HG03060 (cell line): ENCODE data around the gene ELP2.
"Not testable (repeated sequence)": the region's sequence is repeated elsewhere in the genome, so short reads cannot be mapped to it uniquely, and the experiment has no call there.

Source experiments
- ATAC-seq: cut with Tn5 transposase; IDR thresholded peaks from one replicate; pipeline ENCODE4 v1.9.1; 2021; ENCODE audit warnings: low read depth, moderate number of reproducible peaks; ENCODE audit not compliant: unreplicated experiment

Gene ELP2

DNA sequence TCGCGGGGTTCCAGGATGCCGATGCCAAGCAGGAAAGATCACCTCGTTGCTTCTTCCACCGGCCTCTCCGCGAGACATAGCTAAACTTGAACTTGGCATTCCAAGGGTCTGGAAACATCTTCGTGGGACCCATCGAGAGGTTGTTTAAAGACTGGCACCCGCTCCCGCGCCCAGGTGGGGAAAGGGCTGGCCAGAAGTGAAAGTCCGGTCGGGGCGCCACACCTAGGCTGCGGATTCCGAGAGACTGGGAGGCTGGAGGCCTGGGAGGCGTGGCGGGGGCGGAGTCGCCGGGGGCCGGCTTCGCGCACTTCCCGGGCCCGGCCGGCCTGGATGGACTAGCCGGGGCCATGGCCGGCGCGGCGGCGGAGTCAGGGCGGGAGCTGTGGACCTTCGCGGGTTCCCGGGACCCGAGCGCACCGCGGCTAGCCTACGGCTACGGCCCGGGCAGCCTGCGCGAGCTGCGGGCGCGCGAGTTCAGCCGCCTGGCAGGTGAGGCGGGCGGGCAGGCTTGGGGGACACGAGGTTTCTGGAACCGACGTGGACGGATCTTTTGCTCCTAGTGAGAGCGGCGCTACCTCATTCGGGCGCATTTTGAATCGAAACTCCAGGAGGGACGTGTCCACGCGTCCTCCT is 57.6 kb downstream of the ELP2 start, which contains the start of gene MOCOS:
Gene MOCOS (plus strand): TSS at position 305 of the 633 bp plus-strand sequence. CDS start 43 bp downstream, at position 348.
- no peak for ATAC-seq

DNA sequence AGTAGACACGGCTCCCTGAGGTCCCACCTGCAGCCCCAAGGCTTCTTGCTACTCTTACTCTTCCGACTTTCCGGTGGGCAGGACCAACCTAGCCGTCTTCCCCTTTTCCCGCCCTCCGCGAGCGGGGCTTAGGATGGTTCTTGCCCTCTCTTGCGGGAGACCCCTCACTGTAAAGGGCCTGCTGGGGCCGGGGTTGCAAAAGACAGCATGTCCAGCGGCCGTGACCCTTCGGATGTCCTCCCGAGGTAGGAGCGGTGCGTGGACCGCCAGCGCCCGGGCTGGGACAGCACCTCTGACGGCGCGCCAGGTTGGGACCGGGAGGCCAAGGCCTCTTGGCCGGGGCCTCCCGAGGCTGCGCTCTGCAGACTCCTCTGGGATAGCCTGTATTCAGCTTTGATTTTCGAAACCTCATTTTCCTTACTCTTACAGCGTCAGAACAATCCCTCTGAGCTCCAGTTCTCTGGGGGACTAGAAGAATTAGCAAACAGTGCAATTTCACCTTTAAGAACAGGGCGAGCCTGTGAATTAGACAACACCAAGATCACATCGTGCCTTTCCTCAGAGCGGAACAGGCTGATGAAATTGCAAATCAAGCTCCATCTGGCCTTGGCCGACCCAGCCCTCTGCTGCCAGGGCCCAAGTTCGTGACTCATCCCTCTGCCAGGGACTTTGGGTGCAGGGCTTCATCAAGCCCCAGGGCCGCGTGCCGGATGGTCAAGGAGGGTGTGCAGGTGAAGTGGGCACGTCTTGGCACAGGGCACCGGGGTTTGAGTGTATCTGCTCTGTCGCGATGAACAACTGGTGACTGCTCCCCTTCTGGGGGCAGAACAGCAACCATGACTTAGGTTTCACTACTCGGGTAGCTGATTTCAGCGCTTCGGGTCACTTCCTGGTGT is 58.4 kb downstream of the ELP2 start:
- ATAC-seq, result no peak

DNA sequence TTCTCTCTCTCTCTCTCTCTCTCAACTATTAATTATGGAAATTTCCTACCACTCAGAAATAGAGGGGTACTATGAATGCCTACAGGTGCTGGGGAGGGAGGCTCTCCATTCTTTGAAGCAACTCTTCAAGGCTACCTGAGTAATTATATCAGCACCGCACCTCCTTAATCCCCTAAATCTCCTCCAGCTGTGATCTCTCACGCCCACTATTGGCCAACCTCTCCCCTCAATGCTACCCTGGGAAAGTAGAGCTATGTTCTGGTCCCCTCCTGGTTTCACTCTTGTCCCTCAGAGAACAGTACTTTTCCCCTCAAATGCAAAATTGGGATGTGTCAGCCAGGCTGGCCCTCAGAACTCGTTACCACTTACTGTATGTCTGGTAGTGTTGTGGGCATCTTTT is 59.2 kb downstream of the ELP2 start:
- no peak for ATAC-seq

DNA sequence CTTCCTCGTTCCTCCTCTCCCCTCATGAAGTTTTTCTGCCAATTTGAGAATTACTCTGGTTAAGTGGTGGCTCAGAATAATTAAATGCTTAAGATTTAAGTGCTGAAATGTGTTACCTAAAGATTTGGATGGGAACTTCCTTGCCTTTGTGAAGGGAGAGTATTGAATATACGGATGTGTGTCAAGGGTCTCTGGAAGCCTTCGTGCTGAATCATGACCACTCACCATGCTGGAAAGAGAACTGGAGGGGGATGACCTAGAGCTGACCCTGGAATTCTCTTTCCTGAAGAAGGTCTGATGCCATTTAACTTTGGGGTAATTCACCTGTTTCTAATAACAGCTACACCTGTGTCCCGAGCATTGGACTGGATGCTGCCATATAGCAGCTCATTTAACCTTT is 59.8 kb downstream of the ELP2 start:
- ATAC-seq, result no peak

DNA sequence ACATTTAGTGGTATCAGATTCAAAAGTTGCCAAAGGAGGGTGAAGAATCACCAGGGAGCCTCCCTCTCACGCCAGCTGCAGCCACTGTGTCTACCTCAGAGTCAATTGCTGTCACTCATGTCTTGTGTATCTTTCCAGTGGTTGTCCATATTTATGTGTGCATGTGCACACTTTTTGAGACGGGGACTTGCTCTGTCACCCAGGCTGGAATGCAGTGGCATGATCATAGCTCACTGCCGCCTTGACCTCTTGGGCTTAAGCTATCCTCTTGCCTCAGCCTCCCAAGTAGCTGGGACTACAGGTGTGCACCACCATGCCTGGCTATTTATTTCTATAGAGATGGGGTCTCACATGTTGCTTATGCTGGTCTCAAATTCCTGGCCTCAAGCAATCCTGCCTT is 61.6 kb downstream of the ELP2 start:
- no peak for ATAC-seq

DNA sequence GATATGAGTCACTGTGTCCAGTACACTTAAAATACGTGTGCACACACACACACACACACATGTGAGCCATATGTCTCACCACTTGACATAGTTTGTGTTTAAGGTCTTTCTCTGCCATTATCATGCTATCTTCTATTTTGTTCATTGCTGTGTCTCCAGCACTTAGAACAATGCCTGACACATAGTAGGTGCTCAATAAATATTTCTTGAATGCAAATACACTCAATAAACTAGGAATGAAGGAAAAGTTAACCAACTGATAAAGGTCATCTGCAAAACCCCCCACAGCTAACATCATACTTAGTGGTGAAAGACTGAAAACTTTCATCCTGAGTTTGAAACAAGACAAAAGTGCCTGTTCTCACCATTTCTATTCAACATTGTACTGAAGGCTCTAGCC is 62.0 kb downstream of the ELP2 start:
- no peak for ATAC-seq

DNA sequence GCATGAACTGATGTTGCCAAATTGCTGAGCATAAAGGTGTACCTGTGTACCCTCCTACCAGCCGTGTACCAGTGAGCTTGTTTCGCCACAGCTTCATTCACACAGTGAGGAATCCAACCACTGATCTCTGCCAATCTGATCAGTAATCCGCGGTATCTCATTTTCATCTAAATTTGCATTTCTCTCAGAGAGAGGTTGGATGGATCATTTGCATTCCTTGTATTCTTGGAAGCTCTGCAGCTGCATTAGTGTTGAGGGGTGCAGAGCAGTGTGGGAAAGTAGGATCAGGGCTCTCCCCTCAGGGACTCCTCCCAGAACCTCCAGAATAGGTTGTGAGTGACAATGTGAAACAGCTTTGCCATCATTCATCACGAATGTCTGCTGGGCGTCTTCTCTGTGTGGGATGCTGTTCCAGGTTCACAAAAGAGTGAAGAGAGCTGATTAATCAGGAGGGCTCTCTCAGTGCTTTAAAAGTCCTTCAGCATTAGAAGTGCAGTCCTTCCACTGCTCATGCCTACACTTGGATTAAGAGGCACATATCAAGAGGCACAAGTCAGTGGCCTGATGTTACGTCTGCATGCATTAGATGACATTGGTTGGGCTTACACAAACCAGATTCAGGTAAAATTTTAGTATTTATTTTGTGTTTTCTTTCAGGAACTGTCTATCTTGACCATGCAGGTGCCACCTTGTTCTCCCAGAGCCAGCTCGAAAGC is 65.1 kb downstream of the ELP2 start:
- no peak for ATAC-seq

DNA sequence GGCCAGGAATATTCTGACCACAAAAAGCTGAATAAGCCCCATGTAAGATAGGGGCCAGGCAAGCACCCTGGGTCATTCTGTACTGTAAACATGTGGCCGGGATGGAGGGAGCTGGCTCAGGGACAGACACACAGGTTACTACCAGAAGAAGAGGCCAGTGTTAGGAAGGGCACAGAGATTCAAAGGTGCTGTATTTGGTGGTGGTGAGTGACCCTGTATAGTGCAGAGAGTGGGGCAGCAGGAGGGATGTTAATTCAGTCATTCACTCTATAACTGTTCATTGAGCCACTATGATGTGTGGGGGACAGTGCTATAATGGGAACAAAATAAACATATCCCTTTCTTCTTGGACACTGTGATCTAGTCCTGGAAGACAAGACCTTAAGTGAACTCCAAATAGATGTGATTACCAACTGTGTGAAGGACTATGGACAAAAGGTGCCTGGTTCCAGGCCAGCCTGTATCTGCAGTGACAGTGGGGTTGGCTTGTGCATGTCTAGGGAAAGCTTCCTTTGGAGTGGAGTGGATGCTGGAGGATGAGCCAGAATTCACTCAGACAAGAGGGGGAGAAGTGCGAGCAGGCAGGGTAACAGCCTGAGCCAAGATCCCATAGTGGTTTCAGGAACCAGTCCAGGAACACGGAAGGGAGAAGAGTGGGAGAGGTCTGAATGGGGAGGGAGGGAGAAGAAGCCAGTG is 65.9 kb downstream of the ELP2 start:
- ATAC-seq, result no peak

DNA sequence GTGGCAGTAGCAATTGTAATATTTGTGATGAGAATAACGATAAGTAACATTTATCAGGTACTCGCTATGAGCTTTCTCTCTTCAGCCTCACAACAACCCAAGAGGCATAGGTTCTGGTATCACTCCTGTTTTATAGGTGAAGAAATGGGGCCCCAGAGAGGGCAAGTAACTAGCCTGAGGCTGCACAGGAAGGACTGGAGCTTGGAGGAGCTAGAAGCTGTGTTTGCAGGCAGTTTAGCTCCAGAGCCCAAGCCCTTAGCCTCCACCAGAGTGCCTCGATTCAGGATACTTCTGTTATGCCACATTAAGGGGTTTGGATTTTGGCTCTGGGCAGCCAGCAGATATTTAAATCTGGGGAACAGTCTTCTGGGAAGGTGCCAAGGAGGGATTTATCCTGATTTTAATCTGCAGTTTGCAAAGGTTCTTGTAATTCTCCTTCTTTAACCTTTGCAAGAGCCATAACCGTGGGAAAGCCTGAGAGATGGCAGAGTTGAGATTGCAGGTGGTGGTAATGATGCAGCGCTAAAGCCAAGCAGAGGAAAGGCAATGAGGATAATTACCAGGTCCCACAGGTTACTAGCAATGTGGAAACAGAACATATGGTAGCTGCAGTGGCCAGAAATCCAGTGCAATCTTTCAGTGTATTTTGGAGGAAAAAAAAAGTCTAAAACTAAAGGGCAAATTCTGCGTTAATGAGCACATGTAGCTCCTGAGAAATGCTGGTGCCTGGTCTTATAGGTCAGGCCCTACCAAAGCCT is 66.7 kb downstream of the ELP2 start:
- ATAC-seq, result no peak

DNA sequence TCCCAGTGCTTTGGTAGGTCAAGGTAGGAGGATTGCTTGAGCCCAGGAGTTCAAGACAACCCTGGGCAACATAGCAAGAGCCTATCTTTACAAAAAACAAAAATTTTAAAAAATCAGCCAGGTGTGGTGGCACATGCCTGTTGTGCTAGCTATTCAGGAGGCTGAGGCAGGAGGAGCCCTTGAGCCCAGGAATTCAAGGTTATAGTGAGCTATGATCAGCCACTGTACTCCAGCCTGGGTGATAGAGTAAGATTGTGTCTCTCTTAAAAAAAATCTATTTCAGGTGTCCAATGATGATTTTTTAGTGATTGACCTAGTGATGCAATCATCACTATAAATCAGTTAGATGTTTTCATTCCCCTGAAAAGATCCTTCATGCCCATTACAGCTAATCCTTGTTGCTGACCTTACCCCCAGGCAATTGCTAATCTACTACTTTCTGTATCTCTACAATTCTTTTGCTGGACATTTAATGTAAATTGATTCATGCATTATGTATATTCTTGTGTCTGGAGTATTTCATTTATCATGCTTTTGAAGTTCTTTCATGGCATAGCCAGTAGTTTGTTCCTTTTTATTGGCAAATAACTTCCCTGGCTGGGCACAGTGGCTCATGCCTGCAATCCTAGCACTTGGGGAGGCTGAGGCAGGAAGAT is 67.9 kb downstream of the ELP2 start:
- ATAC-seq, result no peak

DNA sequence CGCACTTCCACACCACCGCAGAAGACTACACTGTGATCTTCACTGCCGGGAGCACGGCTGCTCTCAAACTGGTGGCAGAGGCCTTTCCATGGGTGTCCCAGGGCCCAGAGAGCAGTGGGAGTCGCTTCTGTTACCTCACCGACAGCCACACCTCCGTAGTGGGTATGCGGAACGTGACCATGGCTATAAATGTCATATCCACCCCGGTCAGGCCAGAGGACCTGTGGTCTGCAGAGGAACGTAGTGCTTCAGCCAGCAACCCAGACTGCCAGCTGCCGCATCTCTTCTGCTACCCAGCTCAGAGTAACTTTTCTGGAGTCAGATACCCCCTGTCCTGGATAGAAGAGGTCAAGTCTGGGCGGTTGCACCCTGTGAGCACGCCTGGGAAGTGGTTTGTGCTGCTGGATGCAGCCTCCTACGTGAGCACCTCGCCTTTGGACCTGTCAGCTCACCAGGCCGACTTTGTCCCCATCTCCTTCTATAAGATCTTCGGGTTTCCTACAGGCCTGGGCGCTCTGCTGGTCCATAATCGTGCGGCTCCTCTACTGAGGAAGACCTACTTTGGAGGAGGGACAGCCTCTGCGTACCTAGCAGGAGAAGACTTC is 70.1 kb downstream of the ELP2 start:
- no peak for ATAC-seq

DNA sequence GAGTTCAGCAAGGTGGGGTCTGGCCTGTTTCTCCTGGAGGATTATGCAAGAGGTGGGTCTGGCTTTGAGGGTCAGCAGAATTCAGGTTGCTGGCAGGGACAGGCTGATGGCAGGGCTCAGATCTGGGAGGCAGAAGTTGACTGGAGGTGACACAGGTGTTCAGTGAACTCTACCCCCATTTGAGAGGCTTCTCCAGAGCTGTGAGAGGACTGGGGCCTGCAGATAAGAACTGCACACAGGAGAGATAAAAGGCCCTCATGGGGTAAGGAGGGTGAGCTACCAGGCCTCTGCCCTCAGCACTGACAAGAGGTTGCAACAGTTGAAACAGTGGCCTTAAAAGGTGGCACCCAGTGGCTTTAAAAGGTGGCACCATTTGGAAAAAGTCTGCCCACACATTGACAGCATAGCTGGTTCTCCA is 70.7 kb downstream of the ELP2 start:
- no peak for ATAC-seq

DNA sequence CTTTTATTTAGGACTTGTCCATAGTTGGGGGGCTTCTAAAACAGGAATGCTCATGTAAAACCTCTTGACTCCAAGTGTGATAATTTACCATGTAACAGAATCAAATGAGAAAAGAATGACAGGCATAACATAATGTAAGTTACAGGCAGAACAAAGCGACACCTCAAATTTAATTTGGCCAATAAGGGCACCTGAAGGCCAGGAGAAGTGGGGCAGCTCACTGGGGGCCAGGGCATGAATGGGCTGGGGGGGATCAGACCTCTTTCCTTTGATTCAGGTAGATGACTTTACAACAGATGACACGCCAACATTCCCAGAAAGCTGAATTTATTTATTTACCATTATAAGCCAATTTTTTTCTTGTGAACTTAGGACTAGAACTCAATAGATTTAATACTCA is 72.1 kb downstream of the ELP2 start:
- no peak for ATAC-seq

DNA sequence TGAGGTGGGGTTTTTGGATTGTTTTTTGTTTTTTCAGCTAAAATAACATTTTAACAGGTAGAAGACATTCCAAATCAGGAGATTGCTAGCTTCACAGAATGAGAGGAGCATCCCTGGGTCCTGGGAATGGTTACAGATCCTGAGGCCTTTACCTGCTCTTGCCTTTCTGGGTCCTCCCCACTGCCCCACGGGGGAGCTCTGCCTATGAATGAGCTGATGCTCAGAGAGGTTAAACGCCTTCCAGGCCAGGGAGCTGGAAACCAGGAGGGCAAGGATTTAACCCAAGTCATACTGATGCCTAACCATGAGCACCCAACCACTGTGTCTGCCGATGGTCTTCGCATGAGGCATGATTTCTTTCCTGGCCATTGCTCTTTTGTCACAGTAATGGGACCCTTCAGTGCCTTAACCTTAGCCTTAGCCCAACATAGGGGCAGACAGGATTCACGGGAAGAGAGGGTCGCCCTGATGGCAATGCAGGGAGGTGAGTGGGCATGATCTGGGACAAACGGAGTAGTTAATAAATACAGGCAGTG is 73.7 kb downstream of the ELP2 start:
- ATAC-seq, result no peak

DNA sequence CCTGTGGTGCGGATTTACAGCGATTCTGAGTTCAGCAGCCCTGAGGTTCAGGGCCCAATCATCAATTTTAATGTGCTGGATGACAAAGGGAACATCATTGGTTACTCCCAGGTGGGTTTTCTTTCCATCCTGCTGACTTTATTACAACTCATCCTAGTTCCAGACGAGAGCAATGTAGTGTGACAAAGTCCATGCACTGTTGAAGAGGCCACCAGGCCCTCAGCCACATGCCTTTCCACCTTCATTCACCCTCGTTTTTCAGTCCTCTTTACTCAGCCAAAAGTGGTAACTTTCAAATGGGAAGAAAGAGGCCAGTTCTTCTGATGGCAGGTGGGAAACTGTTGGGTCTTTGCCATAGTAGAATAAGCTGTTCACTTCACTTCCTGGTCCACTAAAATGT is 75.5 kb downstream of the ELP2 start:
- no peak for ATAC-seq

DNA sequence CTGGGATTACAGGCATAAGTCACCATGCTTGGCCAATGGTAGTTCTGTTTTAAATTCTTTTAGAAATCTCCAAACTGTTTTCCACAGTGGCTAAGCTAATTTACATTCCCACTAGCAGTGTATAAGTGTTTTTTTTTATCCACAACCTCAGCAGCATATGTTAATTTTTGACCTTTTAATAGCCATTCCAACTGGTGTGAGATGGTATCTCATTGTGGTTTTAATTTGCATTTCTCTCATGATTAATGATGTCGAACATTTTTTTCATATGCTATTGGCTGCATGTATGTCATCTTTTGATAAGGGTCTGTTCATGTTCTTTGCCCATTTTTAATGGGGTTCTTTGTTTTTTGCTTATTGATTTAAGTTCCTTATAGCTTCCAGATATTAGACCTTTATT is 77.6 kb downstream of the ELP2 start:
- ATAC-seq, result no peak

DNA sequence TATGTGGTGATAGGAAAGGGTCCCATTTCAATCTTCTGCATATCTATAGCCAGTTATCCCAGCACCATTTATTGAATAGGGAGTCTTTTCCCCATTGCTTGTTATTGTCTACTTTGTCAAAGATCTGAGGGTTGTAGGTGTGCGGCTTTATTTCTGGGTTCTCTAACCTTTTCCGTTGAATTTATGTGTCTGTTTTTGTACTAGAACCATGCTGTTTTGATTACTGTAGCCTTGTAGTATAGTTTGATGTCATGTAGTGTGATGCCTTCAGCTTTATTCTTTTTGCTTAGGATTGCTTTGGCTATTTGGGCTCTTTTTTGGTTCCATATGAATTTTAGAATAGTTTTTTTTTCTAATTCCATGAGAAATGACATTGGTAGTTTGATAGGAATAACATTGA is 78.3 kb downstream of the ELP2 start:
- ATAC-seq, result not testable (repeated sequence)

DNA sequence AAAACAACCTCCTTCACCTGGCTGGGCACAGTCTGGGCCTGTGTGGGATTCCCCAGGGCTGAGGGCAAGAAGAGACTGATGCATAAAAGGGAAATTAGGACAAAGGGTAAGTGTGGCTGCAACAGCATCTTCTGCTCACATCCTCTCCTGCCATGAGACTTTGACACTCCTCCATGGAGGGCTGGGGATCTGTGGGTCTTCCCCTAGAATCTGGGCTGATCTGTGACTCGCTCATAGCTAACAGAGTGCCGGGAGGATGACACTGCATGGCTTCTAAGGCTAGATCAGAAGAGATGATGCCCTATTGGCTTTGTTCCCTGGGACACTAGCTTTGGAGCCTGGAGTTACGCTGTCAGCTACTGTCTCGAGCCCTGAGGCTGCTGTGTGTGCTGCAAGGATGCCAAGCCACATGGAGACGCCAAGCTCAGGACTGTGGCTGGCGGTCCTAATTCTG is 81.9 kb downstream of the ELP2 start:
- no peak for ATAC-seq
